A549 treated with AZD9567 at 1 μM for 4 hours (cell line): Measurements from ENCODE around the gene PDE11A. TPM values are rescaled to one million over a fixed set of nuclear protein-coding genes. Genes with fewer than 3 reads are reported as not detected.

Experiments used
- total RNA-seq: library from RNA; stranded (reverse); fragments of 200-300 nt; extraction: Qiagen RNA extraction; gene quantifications from 5 replicates; pipeline ENCODE4 v1.2.3, GENCODE V29; 2022; ENCODE audit not compliant: insufficient read depth

Gene PDE11A
- 0.27 to 0.63 TPM (median 0.45 TPM) in 4 of 5 replicates, not detected in the other for total RNA-seq

GRCh38 chr2:178072383-178073301 is at the start of gene PDE11A:
Gene PDE11A (minus strand): TSS chr2:178072777. CDS start chr2:178072437, 340 bp downstream.

DNA sequence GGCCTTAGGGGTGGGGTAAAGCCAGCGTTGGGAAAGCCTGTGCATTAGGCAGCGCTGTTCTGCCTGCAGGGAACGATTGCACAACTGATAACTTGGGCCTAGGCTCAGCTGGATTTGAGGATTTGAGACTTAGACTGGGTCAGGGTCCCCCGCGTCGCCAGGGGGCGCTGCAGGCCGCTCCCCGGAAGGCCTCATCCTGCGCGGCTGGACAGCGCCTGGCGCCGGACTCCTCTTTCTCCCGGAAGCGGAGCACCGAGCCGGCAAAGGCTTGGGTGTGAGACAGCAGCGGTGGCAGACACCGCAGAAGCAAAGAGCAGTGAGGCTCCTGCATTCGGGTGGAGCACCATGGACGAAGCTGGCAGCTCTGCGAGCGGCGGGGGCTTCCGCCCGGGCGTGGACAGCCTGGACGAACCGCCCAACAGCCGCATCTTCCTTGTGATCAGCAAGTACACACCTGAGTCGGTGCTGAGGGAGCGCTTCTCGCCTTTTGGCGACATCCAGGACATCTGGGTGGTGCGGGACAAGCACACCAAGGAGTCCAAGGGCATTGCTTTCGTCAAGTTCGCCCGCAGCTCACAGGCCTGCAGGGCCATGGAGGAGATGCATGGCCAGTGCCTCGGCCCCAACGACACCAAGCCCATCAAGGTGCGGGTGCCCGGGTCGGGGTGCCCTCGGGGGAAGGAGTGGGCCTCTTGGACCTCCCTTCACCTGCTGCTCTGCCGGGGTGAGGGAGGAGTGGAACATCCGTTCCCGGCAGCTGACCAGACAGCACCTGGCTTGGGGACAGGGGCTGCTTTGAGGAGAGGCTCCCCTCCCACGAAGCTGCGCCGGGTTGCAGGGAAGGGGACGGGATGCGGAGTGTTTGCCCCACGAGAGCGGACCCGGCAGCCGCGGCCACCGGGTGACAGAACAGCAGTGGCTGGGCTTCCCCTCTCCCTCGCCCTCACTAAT is 39.9 kb upstream of the PDE11A start, which contains the start of gene RBM45:
Gene RBM45 (plus strand): TSS at position 236 of the 951 bp plus-strand sequence. CDS start 110 bp downstream, at position 346.

Other genes starting within 250 kb of the PDE11A start
- 10.5 to 17.5 TPM (median 11.5 TPM) in 5 replicates for gene RBM45, start 39.7 kb upstream of the PDE11A start, total RNA-seq
- gene OSBPL6, start 121.7 kb upstream of the PDE11A start, total RNA-seq: 4.6 to 8.3 TPM (median 7.8 TPM) in 5 replicates